Measurements from ENCODE around the gene CIAO2A.

Gene CIAO2A

DNA sequence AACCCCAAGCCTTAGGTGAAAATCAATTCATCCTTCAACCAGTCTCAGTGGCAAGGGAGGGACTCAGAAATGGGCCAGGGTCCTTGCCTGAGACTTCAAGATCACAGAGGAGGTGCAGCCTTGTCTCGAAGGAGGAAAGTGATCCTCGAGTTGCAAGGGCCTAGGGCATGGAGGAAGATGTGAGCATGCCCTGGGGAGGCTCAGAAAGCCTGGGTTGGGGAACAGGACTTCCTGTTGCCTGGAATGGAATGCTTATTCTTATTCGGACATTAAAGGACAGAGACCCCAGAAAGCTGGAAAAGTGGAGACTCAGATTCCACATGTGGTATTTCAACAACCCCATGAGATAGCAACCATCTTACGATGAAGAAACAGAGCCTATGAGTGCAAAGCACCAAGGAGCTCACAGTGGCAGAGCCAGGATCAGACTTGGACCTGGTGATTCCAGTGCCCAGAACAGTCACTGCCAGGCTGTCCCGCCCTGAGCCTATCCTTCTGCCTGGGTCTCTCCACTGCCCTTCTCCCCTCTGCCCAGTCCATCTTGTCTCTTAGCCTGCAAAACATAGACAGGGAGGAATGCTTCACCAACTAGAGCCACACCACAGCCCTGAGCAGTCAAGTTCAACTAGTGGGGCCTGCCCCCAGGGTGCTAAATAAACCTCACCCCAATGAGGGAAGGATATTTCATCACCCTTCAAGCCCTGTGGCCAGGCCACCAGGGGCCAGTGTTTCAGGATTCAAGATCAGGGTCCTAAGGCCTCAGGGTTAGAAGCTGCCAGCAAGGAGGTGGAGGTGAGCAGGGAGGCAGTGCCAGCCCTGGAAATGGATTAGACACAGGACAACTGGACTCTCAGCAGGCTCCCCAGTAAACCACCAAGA, 69.2 kb downstream of the CIAO2A start:
- no peak for DNase-seq

DNA sequence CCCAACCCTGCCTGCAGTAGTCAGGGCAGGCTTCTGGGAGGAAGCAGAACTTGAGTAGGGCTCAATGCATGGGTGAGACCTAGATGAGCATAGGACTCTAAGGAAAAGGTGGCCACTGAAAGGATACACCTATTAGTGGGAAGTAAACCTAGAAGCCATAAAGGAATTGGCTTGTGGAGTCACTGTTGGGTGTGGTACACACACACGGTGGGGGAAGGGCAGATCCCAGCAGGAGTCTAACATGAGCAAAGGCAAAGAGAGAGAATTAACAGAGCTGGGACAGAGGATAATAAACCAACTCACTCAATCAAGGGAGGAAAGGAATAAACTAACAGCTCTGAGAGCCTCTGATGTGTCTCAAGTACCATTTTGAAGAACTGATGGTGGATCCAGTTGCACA, 70.4 kb downstream of the CIAO2A start:
- ATAC-seq (ENCODE audit: insufficient read depth, low read depth) (no peak), DNase-seq (no peak)
- Histone ChIP-seq H3K4me3 (ENCODE audit: low read depth in 1 of 2, low read length in 2 of 2) (no peak overlapping the region), H3K27ac (ENCODE audit: low read length) (no peak overlapping the region), H3K79me2 (ENCODE audit: insufficient read depth, low read length) (no peaks in the 10 kb centered on the region), H3K9ac (ENCODE audit: low read depth, low read length) (no peak overlapping the region), H3K36me3 (ENCODE audit: insufficient read depth, low read length) (no peaks in the 10 kb centered on the region), H3K4me2 (ENCODE audit: insufficient read depth, low read length) (no peak overlapping the region), H3K9me3 (ENCODE audit: insufficient read depth, low read length, severe bottlenecking) (no peaks in the 10 kb centered on the region), H2AFZ (ENCODE audit: low read depth, low read length) (no peak overlapping the region), H4K20me1 (ENCODE audit: insufficient read depth, low read length) (no peaks in the 10 kb centered on the region), H3K4me1 (ENCODE audit: insufficient read depth, low read length) (no peaks in the 10 kb centered on the region), H3K27me3 (ENCODE audit: insufficient read depth, low read length, poor library complexity) (no peaks in the 10 kb centered on the region)
- no peak for TF ChIP-seq EZH2 (IDR thresholded peaks at IDR 0.05; ENCODE audit: borderline replicate concordance, low read depth, low read length, severe bottlenecking)
- TF ChIP-seq, protein P1, sequence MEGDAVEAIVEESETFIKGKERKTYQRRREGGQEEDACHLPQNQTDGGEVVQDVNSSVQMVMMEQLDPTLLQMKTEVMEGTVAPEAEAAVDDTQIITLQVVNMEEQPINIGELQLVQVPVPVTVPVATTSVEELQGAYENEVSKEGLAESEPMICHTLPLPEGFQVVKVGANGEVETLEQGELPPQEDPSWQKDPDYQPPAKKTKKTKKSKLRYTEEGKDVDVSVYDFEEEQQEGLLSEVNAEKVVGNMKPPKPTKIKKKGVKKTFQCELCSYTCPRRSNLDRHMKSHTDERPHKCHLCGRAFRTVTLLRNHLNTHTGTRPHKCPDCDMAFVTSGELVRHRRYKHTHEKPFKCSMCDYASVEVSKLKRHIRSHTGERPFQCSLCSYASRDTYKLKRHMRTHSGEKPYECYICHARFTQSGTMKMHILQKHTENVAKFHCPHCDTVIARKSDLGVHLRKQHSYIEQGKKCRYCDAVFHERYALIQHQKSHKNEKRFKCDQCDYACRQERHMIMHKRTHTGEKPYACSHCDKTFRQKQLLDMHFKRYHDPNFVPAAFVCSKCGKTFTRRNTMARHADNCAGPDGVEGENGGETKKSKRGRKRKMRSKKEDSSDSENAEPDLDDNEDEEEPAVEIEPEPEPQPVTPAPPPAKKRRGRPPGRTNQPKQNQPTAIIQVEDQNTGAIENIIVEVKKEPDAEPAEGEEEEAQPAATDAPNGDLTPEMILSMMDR (IDR thresholded peaks at IDR 0.05; ENCODE audit: borderline replicate concordance, extremely low read depth, low read length, poor library complexity, severe bottlenecking) = no peak

More for the DNA sequence above, 69.2 kb downstream of the CIAO2A start:
- ATAC-seq (ENCODE audit: insufficient read depth, low read depth) = no peak
- Histone ChIP-seq H3K4me2 (ENCODE audit: insufficient read depth, low read length) (no peak overlapping the region), H3K36me3 (ENCODE audit: insufficient read depth, low read length) (no peaks in the 10 kb centered on the region), H3K9me3 (ENCODE audit: insufficient read depth, low read length, severe bottlenecking) (no peaks in the 10 kb centered on the region), H4K20me1 (ENCODE audit: insufficient read depth, low read length) (no peaks in the 10 kb centered on the region), H3K4me3 (ENCODE audit: low read depth in 1 of 2, low read length in 2 of 2) (no peak overlapping the region), H3K27ac (ENCODE audit: low read length) (no peak overlapping the region), H3K4me1 (ENCODE audit: insufficient read depth, low read length) (no peaks in the 10 kb centered on the region), H2AFZ (ENCODE audit: low read depth, low read length) (no peak overlapping the region), H3K9ac (ENCODE audit: low read depth, low read length) (no peak overlapping the region), H3K79me2 (ENCODE audit: insufficient read depth, low read length) (no peaks in the 10 kb centered on the region), H3K27me3 (ENCODE audit: insufficient read depth, low read length, poor library complexity) (no peaks in the 10 kb centered on the region)
- TF ChIP-seq, protein P1 (IDR thresholded peaks at IDR 0.05; ENCODE audit: borderline replicate concordance, extremely low read depth, low read length, poor library complexity, severe bottlenecking) = no peak
- no peak for TF ChIP-seq EZH2 (IDR thresholded peaks at IDR 0.05; ENCODE audit: borderline replicate concordance, low read depth, low read length, severe bottlenecking)

DNA sequence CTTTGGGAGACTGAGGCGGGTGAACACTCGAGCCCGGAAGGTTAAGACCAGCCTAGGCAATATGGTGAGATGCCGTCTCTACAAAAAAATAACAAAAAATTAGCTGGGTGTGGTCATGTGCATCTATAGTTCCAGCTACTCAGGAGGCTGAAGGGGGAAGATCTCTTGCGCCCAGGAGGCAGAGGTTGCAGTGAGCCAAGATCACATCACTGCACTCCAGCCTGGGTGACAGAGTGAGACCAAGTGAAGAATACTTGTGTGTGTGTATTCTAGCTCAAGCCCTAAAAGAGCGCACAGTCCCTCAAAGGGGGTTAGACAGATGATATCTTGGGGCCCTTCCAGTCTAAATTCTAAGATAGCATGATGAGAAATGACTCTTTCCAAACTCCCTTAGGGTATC, 71.1 kb downstream of the CIAO2A start:
- TF ChIP-seq EZH2 (IDR thresholded peaks at IDR 0.05; ENCODE audit: borderline replicate concordance, low read depth, low read length, severe bottlenecking) = no peak
- no peaks in the 10 kb centered on the region for H4K20me1 ChIP-seq (ENCODE audit: insufficient read depth, low read length)
- no peak overlapping the region for H3K4me2 ChIP-seq (ENCODE audit: insufficient read depth, low read length)
- H3K27me3 ChIP-seq (ENCODE audit: insufficient read depth, low read length, poor library complexity) = no peaks in the 10 kb centered on the region
- no peak overlapping the region for H2AFZ ChIP-seq (ENCODE audit: low read depth, low read length)
- no peaks in the 10 kb centered on the region for H3K36me3 ChIP-seq (ENCODE audit: insufficient read depth, low read length)
- H3K4me1 ChIP-seq (ENCODE audit: insufficient read depth, low read length) = no peaks in the 10 kb centered on the region
- DNase-seq (no peak), ATAC-seq (ENCODE audit: insufficient read depth, low read depth) (no peak)
- H3K9me3 ChIP-seq (ENCODE audit: insufficient read depth, low read length, severe bottlenecking) = no peaks in the 10 kb centered on the region
- no peaks in the 10 kb centered on the region for H3K79me2 ChIP-seq (ENCODE audit: insufficient read depth, low read length)
- no peak overlapping the region for H3K9ac ChIP-seq (ENCODE audit: low read depth, low read length)
- H3K4me3 ChIP-seq (ENCODE audit: low read depth in 1 of 2, low read length in 2 of 2) = no peak overlapping the region
- H3K27ac ChIP-seq (ENCODE audit: low read length) = no peak overlapping the region
